SU-DHL-6 (cell line): Measurements from ENCODE around the gene GPRASP1.
"Not testable (repeated sequence)": the region's sequence is repeated elsewhere in the genome, so short reads cannot be mapped to it uniquely, and the experiment has no call there.

Experiments used
- H2AFZ ChIP-seq: fragments of 200-600 bp; sonication (generic); 2 replicates; pipeline ENCODE4 v1.6.1; 2014; ENCODE audit warnings: low read depth, mild to moderate bottlenecking, moderate library complexity, mixed read lengths, antibody characterized with exemption, low read length; ENCODE audit not compliant: severe bottlenecking
- H3F3A ChIP-seq: fragments of 200-600 bp; shearing (Covaris generic); 2 replicates; pipeline ENCODE4 v1.6.0; 2016; ENCODE audit warnings: antibody characterized with exemption, mild to moderate bottlenecking; ENCODE audit not compliant: insufficient read depth
- H3K27ac ChIP-seq: fragments of 200-600 bp; sonication (generic); 2 replicates; pipeline ENCODE4 v1.5.1; 2016; ENCODE audit warnings: low read depth, mild to moderate bottlenecking, low read length, moderate library complexity, mixed read lengths
- H3K27me3 ChIP-seq: fragments of 200-600 bp; sonication (generic), shearing (Covaris generic); 2 replicates; pipeline ENCODE4 v1.6.0; 2014; ENCODE audit warnings: mild to moderate bottlenecking, low read length
- H3K36me3 ChIP-seq: fragments of 200-600 bp; sonication (generic); 2 replicates; pipeline ENCODE4 v1.6.1; 2014; ENCODE audit warnings: mild to moderate bottlenecking, low read length, mixed read lengths
- H3K4me2 ChIP-seq: fragments of 300-600, 200-600 bp; shearing (Covaris generic), sonication (generic); 2 replicates; pipeline ENCODE4 v1.6.0; 2014; ENCODE audit warnings: low read length, low read depth, mild to moderate bottlenecking; ENCODE audit not compliant: poor library complexity, severe bottlenecking
- H3K4me3 ChIP-seq: fragments of 200-600 bp; sonication (generic); 2 replicates; pipeline ENCODE4 v1.5.1; 2014; ENCODE audit warnings: antibody characterized with exemption, low read length, mild to moderate bottlenecking, mixed read lengths; ENCODE audit not compliant: insufficient read depth, poor library complexity, severe bottlenecking
- H3K79me2 ChIP-seq: fragments of 200-600 bp; sonication (generic); 2 replicates; pipeline ENCODE4 v1.6.1; 2014; ENCODE audit warnings: mild to moderate bottlenecking, low read length, moderate library complexity; ENCODE audit not compliant: insufficient read depth
- H3K9ac ChIP-seq: fragments of 200-600 bp; sonication (generic); 2 replicates; pipeline ENCODE4 v1.7.0; 2014; ENCODE audit warnings: mild to moderate bottlenecking, low read length
- H3K9me2 ChIP-seq: fragments of 200-600 bp; sonication (generic); replicated peaks from 2 replicates; pipeline ENCODE4 v1.6.1; 2014; ENCODE audit warnings: low read length; ENCODE audit not compliant: insufficient read depth
- H3K9me3 ChIP-seq: fragments of 200-600 bp; sonication (generic); 2 replicates; pipeline ENCODE4 v1.6.1; 2014; ENCODE audit warnings: low read length, mixed read lengths; ENCODE audit not compliant: insufficient read depth
- H4K20me1 ChIP-seq: fragments of 200-600 bp; sonication (generic); 2 replicates; pipeline ENCODE4 v1.6.1; 2014; ENCODE audit warnings: low read depth, mild to moderate bottlenecking, antibody characterized with exemption, low read length, moderate library complexity, mixed read lengths
- CTCF ChIP-seq: fragments of 200-600 bp; sonication (generic); IDR thresholded peaks from one replicate; pipeline ENCODE4 v1.5.1; 2017; ENCODE audit warnings: antibody characterized with exemption, mild to moderate bottlenecking, low read length, moderate library complexity; ENCODE audit not compliant: insufficient read depth, poor library complexity, severe bottlenecking
- EZH2phosphoT487 ChIP-seq: fragments of 200-600 bp; sonication (generic), shearing (Covaris generic); conservative IDR thresholded peaks from 2 replicates; pipeline ENCODE4 v1.6.1; 2018; ENCODE audit warnings: mild to moderate bottlenecking, antibody characterized with exemption, low read length, moderate library complexity, mixed read lengths

GPRASP1 gene

GRCh38 chrX:102667034-102667433 lies 15.8 kb downstream of the GPRASP1 start:
- not testable (repeated sequence) for H3K27ac ChIP-seq, H3K4me3 ChIP-seq, H2AFZ ChIP-seq, H3K9ac ChIP-seq, H3K4me2 ChIP-seq, H3K36me3 ChIP-seq, H4K20me1 ChIP-seq, H3F3A ChIP-seq, H3K27me3 ChIP-seq, H3K9me2 ChIP-seq, H3K79me2 ChIP-seq, H3K9me3 ChIP-seq

DNA sequence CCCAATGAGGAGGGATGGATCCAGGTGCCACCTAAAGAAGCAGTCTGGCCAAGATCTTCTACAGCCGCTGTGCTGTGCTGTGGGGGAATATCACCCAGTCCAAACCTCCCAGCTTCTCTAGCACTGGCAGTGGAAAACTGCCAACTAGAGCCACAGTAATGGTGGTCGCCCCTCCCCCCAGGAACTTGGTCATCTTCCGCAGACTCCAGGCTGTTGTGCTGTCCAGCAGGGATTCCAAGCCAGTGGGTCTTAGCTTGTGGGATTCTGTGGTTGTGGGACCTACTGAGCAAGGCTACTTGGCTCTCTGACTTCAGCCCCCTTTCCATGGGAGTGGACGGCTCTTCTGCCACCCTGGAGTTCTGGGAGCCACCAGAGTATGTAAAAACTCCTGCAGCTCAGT lies 18.2 kb downstream of the GPRASP1 start:
- no peak for TF ChIP-seq CTCF
- Histone ChIP-seq H3K36me3 (no peaks in the 10 kb centered on the region), H3K27ac (no peak overlapping the region), H2AFZ (no peak overlapping the region), H3K9me2 (no peaks in the 10 kb centered on the region), H3F3A (no peaks in the 10 kb centered on the region), H3K4me3 (no peak overlapping the region), H3K9me3 (no peaks in the 10 kb centered on the region), H3K27me3 (no peaks in the 10 kb centered on the region), H4K20me1 (no peaks in the 10 kb centered on the region), H3K79me2 (no peaks in the 10 kb centered on the region), H3K4me2 (no peak overlapping the region), H3K9ac (no peak overlapping the region)

DNA sequence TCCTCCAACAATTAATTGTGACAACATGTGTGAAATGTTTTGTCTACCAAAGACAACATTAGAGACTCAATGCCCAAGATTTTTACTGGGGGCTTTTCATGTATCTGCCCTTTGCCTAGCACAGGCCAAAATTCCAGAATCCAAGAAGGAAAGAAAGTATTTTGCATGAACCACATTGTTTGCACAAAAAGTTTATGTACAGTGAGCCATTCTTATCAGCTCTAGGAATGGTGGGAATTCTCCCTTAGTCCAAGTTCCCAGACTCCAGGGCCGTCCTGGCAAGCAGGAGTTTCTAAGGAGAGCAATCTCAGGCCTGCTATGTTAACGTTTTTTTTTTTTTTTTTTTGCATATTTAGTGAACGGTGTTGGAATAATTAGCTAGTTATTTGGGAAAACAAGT lies 21.6 kb downstream of the GPRASP1 start:
- H3K4me3 ChIP-seq, result no peak overlapping the region
- H3K9me2 ChIP-seq, result no peaks in the 10 kb centered on the region
- no peaks in the 10 kb centered on the region for H3K36me3 ChIP-seq
- H3K27me3 ChIP-seq, result no peaks in the 10 kb centered on the region
- H3F3A ChIP-seq, result no peaks in the 10 kb centered on the region
- no peak for TF ChIP-seq CTCF
- no peak for TF ChIP-seq EZH2phosphoT487
- no peak overlapping the region for H3K4me2 ChIP-seq
- no peaks in the 10 kb centered on the region for H3K79me2 ChIP-seq
- H2AFZ ChIP-seq, result no peak overlapping the region
- H3K9me3 ChIP-seq, result no peaks in the 10 kb centered on the region
- H4K20me1 ChIP-seq, result no peaks in the 10 kb centered on the region
- H3K9ac ChIP-seq, result no peak overlapping the region
- no peak overlapping the region for H3K27ac ChIP-seq

GRCh38 chrX:102677479-102677878 lies 26.2 kb downstream of the GPRASP1 start:
- not testable (repeated sequence) for H3K4me3 ChIP-seq, H3K27ac ChIP-seq, H4K20me1 ChIP-seq, H3K36me3 ChIP-seq, H2AFZ ChIP-seq, H3K9me3 ChIP-seq, H3K4me2 ChIP-seq, H3K27me3 ChIP-seq, H3K79me2 ChIP-seq, H3K9ac ChIP-seq, H3F3A ChIP-seq, H3K9me2 ChIP-seq
